Measurements from ENCODE around the gene PRRC2B.
"Not testable (repeated sequence)": the region's sequence is repeated elsewhere in the genome, so short reads cannot be mapped to it uniquely, and the experiment has no call there.

PRRC2B gene

GRCh38 chr9:131502781-131503625 lies 109.1 kb downstream of the PRRC2B start, which contains the start of gene POMT1:
Gene POMT1, plus strand, starts transcription at chr9:131502918. Its CDS starts 1,301 bp downstream, at chr9:131504219.
- Histone ChIP-seq H3K9ac (ENCODE audit: low read depth in 1 of 2, low read length in 2 of 2) (peak within 1 kb of the TSS; percentile 75 to 85), H3K4me3 (ENCODE audit: low read length in 2 of 2) (peak within 1 kb of the TSS; percentile 85 to 94), H3K27ac (ENCODE audit: low read depth in 2 of 2, low read length in 2 of 2) (peak within 1 kb of the TSS; percentile 46 to 63), H3K9me3 (ENCODE audit: control insufficient read depth in 2 of 2, low read length in 2 of 2) (no peaks in the 10 kb centered on the region), H3K27me3 (ENCODE audit: control insufficient read depth in 2 of 2, insufficient read depth in 2 of 2, low read length in 2 of 2) (no peaks in the 10 kb centered on the region), H3K36me3 (ENCODE audit: control insufficient read depth in 2 of 2, insufficient read depth in 2 of 2, low read length in 2 of 2) (peaks cover 12 to 21% of the 10 kb centered on the region in 2 donors), H3K4me1 (ENCODE audit: control insufficient read depth in 2 of 2, insufficient read depth in 2 of 2, low read length in 2 of 2) (peaks cover 13 to 18% of the 10 kb centered on the region in 2 donors)

- peak overlapping the region; percentile 75 to 85 for H3K9ac ChIP-seq (ENCODE audit: low read depth in 1 of 2, low read length in 2 of 2)
- no peak overlapping the region for H3K27ac ChIP-seq (ENCODE audit: low read depth in 2 of 2, low read length in 2 of 2)
Measured at GRCh38 chr9:131503626-131504465, 110.0 kb downstream of the PRRC2B start.

GRCh38 chr9:131505012-131505411 lies 111.1 kb downstream of the PRRC2B start:
- Histone ChIP-seq H3K27ac (ENCODE audit: low read depth in 2 of 2, low read length in 2 of 2) (no peak overlapping the region), H3K27me3 (ENCODE audit: control insufficient read depth in 2 of 2, insufficient read depth in 2 of 2, low read length in 2 of 2) (no peaks in the 10 kb centered on the region), H3K4me3 (ENCODE audit: low read length in 2 of 2) (no peak overlapping the region), H3K9ac (ENCODE audit: low read depth in 1 of 2, low read length in 2 of 2) (no peak overlapping the region), H3K36me3 (ENCODE audit: control insufficient read depth in 2 of 2, insufficient read depth in 2 of 2, low read length in 2 of 2) (peaks cover 8 to 10% of the 10 kb centered on the region in 2 donors), H3K9me3 (ENCODE audit: control insufficient read depth in 2 of 2, low read length in 2 of 2) (no peaks in the 10 kb centered on the region), H3K4me1 (ENCODE audit: control insufficient read depth in 2 of 2, insufficient read depth in 2 of 2, low read length in 2 of 2) (peaks cover 13 to 18% of the 10 kb centered on the region in 2 donors)

More at GRCh38 chr9:131503626-131504465, 110.0 kb downstream of the PRRC2B start:
- no peaks in the 10 kb centered on the region for H3K9me3 ChIP-seq (ENCODE audit: control insufficient read depth in 2 of 2, low read length in 2 of 2)
- peak overlapping the region; percentile 85 to 94 for H3K4me3 ChIP-seq (ENCODE audit: low read length in 2 of 2)
- no peaks in the 10 kb centered on the region for H3K27me3 ChIP-seq (ENCODE audit: control insufficient read depth in 2 of 2, insufficient read depth in 2 of 2, low read length in 2 of 2)
- peaks cover 9 to 14% of the 10 kb centered on the region in 2 donors for H3K36me3 ChIP-seq (ENCODE audit: control insufficient read depth in 2 of 2, insufficient read depth in 2 of 2, low read length in 2 of 2)
- peaks cover 13 to 18% of the 10 kb centered on the region in 2 donors for H3K4me1 ChIP-seq (ENCODE audit: control insufficient read depth in 2 of 2, insufficient read depth in 2 of 2, low read length in 2 of 2)

GRCh38 chr9:131511416-131511815 lies 117.5 kb downstream of the PRRC2B start:
- H3K36me3 ChIP-seq (ENCODE audit: control insufficient read depth in 2 of 2, insufficient read depth in 2 of 2, low read length in 2 of 2): peaks cover 43 to 47% of the 10 kb centered on the region in 2 donors
- H3K9me3 ChIP-seq (ENCODE audit: control insufficient read depth in 2 of 2, low read length in 2 of 2): no peaks in the 10 kb centered on the region

GRCh38 chr9:131511880-131512279 lies 118.0 kb downstream of the PRRC2B start:
- Histone ChIP-seq H3K9me3 (ENCODE audit: control insufficient read depth in 2 of 2, low read length in 2 of 2) (no peaks in the 10 kb centered on the region), H3K27ac (ENCODE audit: low read depth in 2 of 2, low read length in 2 of 2) (no peak overlapping the region), H3K9ac (ENCODE audit: low read depth in 1 of 2, low read length in 2 of 2) (no peak overlapping the region), H3K4me1 (ENCODE audit: control insufficient read depth in 2 of 2, insufficient read depth in 2 of 2, low read length in 2 of 2) (no peaks in the 10 kb centered on the region), H3K27me3 (ENCODE audit: control insufficient read depth in 2 of 2, insufficient read depth in 2 of 2, low read length in 2 of 2) (no peaks in the 10 kb centered on the region), H3K4me3 (ENCODE audit: low read length in 2 of 2) (no peak overlapping the region), H3K36me3 (ENCODE audit: control insufficient read depth in 2 of 2, insufficient read depth in 2 of 2, low read length in 2 of 2) (peaks cover 46 to 52% of the 10 kb centered on the region in 2 donors)

More at GRCh38 chr9:131511416-131511815, 117.5 kb downstream of the PRRC2B start:
- H3K27ac ChIP-seq (ENCODE audit: low read depth in 2 of 2, low read length in 2 of 2): no peak overlapping the region
- H3K9ac ChIP-seq (ENCODE audit: low read depth in 1 of 2, low read length in 2 of 2): no peak overlapping the region
- H3K4me3 ChIP-seq (ENCODE audit: low read length in 2 of 2): no peak overlapping the region
- no peaks in the 10 kb centered on the region for H3K4me1 ChIP-seq (ENCODE audit: control insufficient read depth in 2 of 2, insufficient read depth in 2 of 2, low read length in 2 of 2)
- H3K27me3 ChIP-seq (ENCODE audit: control insufficient read depth in 2 of 2, insufficient read depth in 2 of 2, low read length in 2 of 2): no peaks in the 10 kb centered on the region

- Histone ChIP-seq H3K27ac (ENCODE audit: low read depth in 2 of 2, low read length in 2 of 2) (no peak overlapping the region), H3K9ac (ENCODE audit: low read depth in 1 of 2, low read length in 2 of 2) (no peak overlapping the region), H3K27me3 (ENCODE audit: control insufficient read depth in 2 of 2, insufficient read depth in 2 of 2, low read length in 2 of 2) (no peaks in the 10 kb centered on the region), H3K4me3 (ENCODE audit: low read length in 2 of 2) (no peak overlapping the region), H3K36me3 (ENCODE audit: control insufficient read depth in 2 of 2, insufficient read depth in 2 of 2, low read length in 2 of 2) (peaks cover 42 to 53% of the 10 kb centered on the region in 2 donors), H3K9me3 (ENCODE audit: control insufficient read depth in 2 of 2, low read length in 2 of 2) (no peaks in the 10 kb centered on the region), H3K4me1 (ENCODE audit: control insufficient read depth in 2 of 2, insufficient read depth in 2 of 2, low read length in 2 of 2) (no peaks in the 10 kb centered on the region)
Measured at GRCh38 chr9:131513177-131513576, 119.3 kb downstream of the PRRC2B start.

GRCh38 chr9:131515559-131516031 lies 121.7 kb downstream of the PRRC2B start:
- peaks cover 62 to 64% of the 10 kb centered on the region in 2 donors for H3K36me3 ChIP-seq (ENCODE audit: control insufficient read depth in 2 of 2, insufficient read depth in 2 of 2, low read length in 2 of 2)
- H3K27ac ChIP-seq (ENCODE audit: low read depth in 2 of 2, low read length in 2 of 2): not testable (repeated sequence)

GRCh38 chr9:131516100-131516499 lies 122.2 kb downstream of the PRRC2B start:
- Histone ChIP-seq H3K9ac (ENCODE audit: low read depth in 1 of 2, low read length in 2 of 2) (no peak overlapping the region), H3K27ac (ENCODE audit: low read depth in 2 of 2, low read length in 2 of 2) (no peak overlapping the region), H3K36me3 (ENCODE audit: control insufficient read depth in 2 of 2, insufficient read depth in 2 of 2, low read length in 2 of 2) (peaks cover 61 to 62% of the 10 kb centered on the region in 2 donors), H3K4me3 (ENCODE audit: low read length in 2 of 2) (no peak overlapping the region), H3K9me3 (ENCODE audit: control insufficient read depth in 2 of 2, low read length in 2 of 2) (no peaks in the 10 kb centered on the region), H3K4me1 (ENCODE audit: control insufficient read depth in 2 of 2, insufficient read depth in 2 of 2, low read length in 2 of 2) (no peaks in the 10 kb centered on the region), H3K27me3 (ENCODE audit: control insufficient read depth in 2 of 2, insufficient read depth in 2 of 2, low read length in 2 of 2) (no peaks in the 10 kb centered on the region)

More at GRCh38 chr9:131515559-131516031, 121.7 kb downstream of the PRRC2B start:
- not testable (repeated sequence) for H3K27me3 ChIP-seq (ENCODE audit: control insufficient read depth in 2 of 2, insufficient read depth in 2 of 2, low read length in 2 of 2); H3K9ac ChIP-seq (ENCODE audit: low read depth in 1 of 2, low read length in 2 of 2); H3K4me1 ChIP-seq (ENCODE audit: control insufficient read depth in 2 of 2, insufficient read depth in 2 of 2, low read length in 2 of 2); H3K4me3 ChIP-seq (ENCODE audit: low read length in 2 of 2); H3K9me3 ChIP-seq (ENCODE audit: control insufficient read depth in 2 of 2, low read length in 2 of 2)

- no peak overlapping the region for H3K9ac ChIP-seq (ENCODE audit: low read depth in 1 of 2, low read length in 2 of 2)
- H3K36me3 ChIP-seq (ENCODE audit: control insufficient read depth in 2 of 2, insufficient read depth in 2 of 2, low read length in 2 of 2): peaks cover 62 to 63% of the 10 kb centered on the region in 2 donors
- no peak overlapping the region for H3K27ac ChIP-seq (ENCODE audit: low read depth in 2 of 2, low read length in 2 of 2)
- H3K4me1 ChIP-seq (ENCODE audit: control insufficient read depth in 2 of 2, insufficient read depth in 2 of 2, low read length in 2 of 2): no peaks in the 10 kb centered on the region
- no peak overlapping the region for H3K4me3 ChIP-seq (ENCODE audit: low read length in 2 of 2)
- H3K9me3 ChIP-seq (ENCODE audit: control insufficient read depth in 2 of 2, low read length in 2 of 2): no peaks in the 10 kb centered on the region
- H3K27me3 ChIP-seq (ENCODE audit: control insufficient read depth in 2 of 2, insufficient read depth in 2 of 2, low read length in 2 of 2): no peaks in the 10 kb centered on the region
Measured at GRCh38 chr9:131516930-131517329, 123.0 kb downstream of the PRRC2B start.

All from mucosa of rectum (tissue), 2 donors.